H9 (cell line): ENCODE data around the gene ACAP3. TPM values are rescaled to one million over a fixed set of nuclear protein-coding genes. Genes with fewer than 3 reads are reported as not detected.
A peak's percentile ranks its signal among the peaks of the same experiment; 100 is the strongest.

Experiments used
- DNase-seq: peaks from one replicate; pipeline ENCODE4 v3.0.0-alpha.2; 2017
- H2AFZ ChIP-seq: one replicate; pipeline ENCODE4 v1.6.1; 2013; ENCODE audit warnings: mild to moderate bottlenecking, low read length, control low read depth, moderate library complexity
- H2AK5ac ChIP-seq: 2 replicates; pipeline ENCODE4 v1.6.1; 2013; ENCODE audit warnings: low read length, control low read depth, mixed read lengths; ENCODE audit not compliant: insufficient read length
- H2BK120ac ChIP-seq: one replicate; pipeline ENCODE4 v1.6.1; 2013; ENCODE audit warnings: low read depth, mild to moderate bottlenecking, low read length, control low read depth, inconsistent platforms; ENCODE audit not compliant: poor library complexity, severe bottlenecking
- H2BK12ac ChIP-seq: 2 replicates; pipeline ENCODE4 v1.6.1; 2013; ENCODE audit warnings: low read length, control low read depth, mixed read lengths, low read depth; ENCODE audit not compliant: insufficient read length
- H2BK15ac ChIP-seq: 2 replicates; pipeline ENCODE4 v1.6.1; 2013; ENCODE audit warnings: low read depth, low read length, control low read depth
- H2BK20ac ChIP-seq: one replicate; pipeline ENCODE4 v1.6.1; 2013; ENCODE audit warnings: low read depth, mild to moderate bottlenecking, low read length, control low read depth, inconsistent platforms; ENCODE audit not compliant: poor library complexity, severe bottlenecking
- H2BK5ac ChIP-seq: 2 replicates; pipeline ENCODE4 v1.6.1; 2013; ENCODE audit warnings: low read length, control low read depth, mixed read lengths; ENCODE audit not compliant: insufficient read length
- H3K14ac ChIP-seq: 2 replicates; pipeline ENCODE4 v1.6.1; 2013; ENCODE audit warnings: low read length, control low read depth; ENCODE audit not compliant: insufficient read depth
- H3K18ac ChIP-seq: 2 replicates; pipeline ENCODE4 v1.6.1; 2013; ENCODE audit warnings: low read depth, mild to moderate bottlenecking, mixed read lengths, low read length, control low read depth; ENCODE audit not compliant: insufficient read length
- H3K23ac ChIP-seq: 2 replicates; pipeline ENCODE4 v1.6.1; 2013; ENCODE audit warnings: low read length, control low read depth, mixed read lengths, low read depth; ENCODE audit not compliant: insufficient read length
- H3K23me2 ChIP-seq: 2 replicates; pipeline ENCODE4 v1.6.1; 2013; ENCODE audit warnings: low read depth, mild to moderate bottlenecking, mixed read lengths, low read length, control low read depth; ENCODE audit not compliant: insufficient read length, poor library complexity, severe bottlenecking
- H3K27ac ChIP-seq: 2 replicates; pipeline ENCODE4 v1.5.1; 2013; ENCODE audit warnings: low read length, control low read depth, mixed read lengths, low read depth; ENCODE audit not compliant: insufficient read length
- H3K27me3 ChIP-seq: 2 replicates; pipeline ENCODE4 v1.6.1; 2013; ENCODE audit warnings: low read length, control low read depth, inconsistent platforms; ENCODE audit not compliant: insufficient read depth
- H3K4ac ChIP-seq: 2 replicates; pipeline ENCODE4 v1.6.1; 2013; ENCODE audit warnings: low read depth, mild to moderate bottlenecking, control low read depth, inconsistent platforms, low read length, moderate library complexity
- H3K4me1 ChIP-seq: 2 replicates; pipeline ENCODE4 v1.6.1; 2013; ENCODE audit warnings: low read length, control low read depth, inconsistent platforms; ENCODE audit not compliant: insufficient read depth
- H3K4me2 ChIP-seq: 2 replicates; pipeline ENCODE4 v1.6.1; 2013; ENCODE audit warnings: low read length, control low read depth, mixed read lengths; ENCODE audit not compliant: insufficient read length, insufficient read depth
- H3K56ac ChIP-seq: 2 replicates; pipeline ENCODE4 v1.6.1; 2013; ENCODE audit warnings: low read depth, mild to moderate bottlenecking, mixed read lengths, low read length, control low read depth; ENCODE audit not compliant: insufficient read length
- H3K79me1 ChIP-seq: 2 replicates; pipeline ENCODE4 v1.6.1; 2013; ENCODE audit warnings: low read depth, mild to moderate bottlenecking, moderate library complexity, low read length, control low read depth, inconsistent platforms; ENCODE audit not compliant: insufficient read depth, poor library complexity, severe bottlenecking
- H3K79me2 ChIP-seq: 2 replicates; pipeline ENCODE4 v1.6.1; 2013; ENCODE audit warnings: low read length, control low read depth, inconsistent platforms; ENCODE audit not compliant: insufficient read depth
- H3K9ac ChIP-seq: 2 replicates; pipeline ENCODE4 v1.6.1; 2013; ENCODE audit warnings: low read length, control low read depth, mixed read lengths; ENCODE audit not compliant: insufficient read length; ENCODE audit errors: extremely low read depth
- H3K9me3 ChIP-seq: one replicate; pipeline ENCODE4 v1.6.1; 2013; ENCODE audit warnings: low read depth, low read length, inconsistent platforms; ENCODE audit not compliant: control insufficient read depth
- H3T11ph ChIP-seq: one replicate; pipeline ENCODE4 v1.6.1; 2013; ENCODE audit warnings: mild to moderate bottlenecking, low read length, control low read depth, inconsistent platforms
- H4K20me1 ChIP-seq: one replicate; pipeline ENCODE4 v1.6.1; 2013; ENCODE audit not compliant: control insufficient read depth, insufficient read length, insufficient read depth
- H4K5ac ChIP-seq: 2 replicates; pipeline ENCODE4 v1.6.1; 2013; ENCODE audit warnings: low read depth, mild to moderate bottlenecking, mixed read lengths, low read length, control low read depth; ENCODE audit not compliant: insufficient read length
- H4K8ac ChIP-seq: replicated peaks from 2 replicates; pipeline ENCODE4 v1.6.1; 2013; ENCODE audit warnings: low read length, control low read depth, mixed read lengths, low read depth; ENCODE audit not compliant: insufficient read length
- H4K91ac ChIP-seq: 2 replicates; pipeline ENCODE4 v1.6.1; 2013; ENCODE audit warnings: low read depth, mild to moderate bottlenecking, moderate library complexity, mixed read lengths, low read length, control low read depth; ENCODE audit not compliant: insufficient read length
- H3K27ac Mint-ChIP-seq, 3 experiments: 2 replicates in 2 of 3; 3 replicates in 1 of 3; pipeline ENCODE4 v1.8.0; 2020 to 2021; ENCODE audit warnings: mixed read lengths in 3 of 3, mild to moderate bottlenecking in 1 of 3, moderate library complexity in 1 of 3
- H3K27me3 Mint-ChIP-seq: 2 replicates; pipeline ENCODE4 v1.8.0; 2021; ENCODE audit warnings: low read depth, mild to moderate bottlenecking, moderate library complexity, mixed read lengths
- H3K36me3 Mint-ChIP-seq, 3 experiments: 2 replicates in 2 of 3; 3 replicates in 1 of 3; pipeline ENCODE4 v1.8.0; 2020 to 2021; ENCODE audit warnings: low read depth in 3 of 3, mixed read lengths in 3 of 3; ENCODE audit not compliant: insufficient read depth in 1 of 3
- H3K4me1 Mint-ChIP-seq, 2 experiments: 2 replicates each; pipeline ENCODE4 v1.8.0; 2020; ENCODE audit warnings: mixed read lengths in 2 of 2
- H3K4me3 Mint-ChIP-seq, 2 experiments: 2 replicates in 1 of 2; 3 replicates in 1 of 2; pipeline ENCODE4 v1.8.0; 2020 to 2021; ENCODE audit warnings: mild to moderate bottlenecking in 2 of 2, mixed read lengths in 2 of 2, moderate library complexity in 1 of 2
- H3K9me3 Mint-ChIP-seq, 2 experiments: 2 replicates in 1 of 2; 3 replicates in 1 of 2; pipeline ENCODE4 v1.8.0; 2020; ENCODE audit warnings: mild to moderate bottlenecking in 2 of 2, mixed read lengths in 2 of 2, moderate library complexity in 1 of 2
- WGBS: extraction: QIAGEN DNeasy Blood & Tissue Kit; methylation state at CpG from one replicate; pipeline ENCODE4 v1.1.7; 2013; ENCODE audit warnings: missing lambda C conversion rate, low lambda C conversion rate, mixed read lengths; ENCODE audit not compliant: insufficient read length; ENCODE audit errors: extremely low coverage; 5-methylcytosine and 5-hydroxymethylcytosine counted together
- total RNA-seq: library from RNA; stranded (reverse); gene quantifications from 2 replicates; pipeline ENCODE4 v1.2.1, GENCODE V29; 2021
- TF ChIP-seq, protein P1 (sequence below): fragments of 200-600 bp; sonication (generic); conservative IDR thresholded peaks from 3 replicates; pipeline ENCODE4 v1.8.0; 2021; ENCODE audit warnings: antibody characterized with exemption, mild to moderate bottlenecking

ACAP3 gene
- total RNA-seq, 1 experiment from 2014 or later, result 41.4 TPM

DNA sequence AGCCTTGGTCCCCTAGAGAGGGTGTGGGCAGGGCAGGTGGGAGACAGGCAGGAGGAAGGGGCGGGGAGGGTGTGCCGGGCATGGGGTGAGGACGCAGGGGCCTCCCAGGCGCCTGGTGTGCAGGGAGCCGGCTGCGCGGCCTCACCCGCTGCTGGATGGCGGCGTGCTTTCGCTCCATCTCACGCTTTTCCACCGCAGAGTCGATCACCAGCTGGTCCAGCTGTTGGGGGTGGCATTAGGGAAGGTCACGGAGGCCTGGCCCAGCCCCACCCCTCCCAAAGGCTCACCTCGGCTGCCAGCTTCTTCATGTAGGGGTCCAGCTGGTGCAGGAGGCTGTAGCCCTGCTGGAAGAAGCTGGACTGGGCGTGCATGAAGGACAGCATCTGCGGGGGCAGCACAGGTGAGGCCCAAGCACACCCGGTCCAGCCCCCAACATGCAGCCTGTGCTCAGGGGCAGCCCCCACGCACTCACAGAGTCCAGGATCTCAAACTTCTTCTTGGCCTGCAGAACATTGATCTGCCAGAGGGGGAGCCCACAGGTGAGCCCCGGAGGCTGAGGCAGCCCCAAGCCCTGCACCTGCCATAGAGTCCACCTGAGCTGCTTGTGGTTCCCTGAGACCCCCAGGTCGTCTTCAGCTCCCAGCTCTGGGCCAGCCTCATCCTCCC is 7.9 kb downstream of the ACAP3 start:
- Histone ChIP-seq H3K4ac (no peak overlapping the region), H4K5ac (no peak overlapping the region), H2AK5ac (no peak overlapping the region), H4K8ac (no peak overlapping the region), H3K4me1 (no peaks in the 10 kb centered on the region), H3K9me3 (no peaks in the 10 kb centered on the region), H2BK5ac (no peak overlapping the region), H2BK15ac (no peak overlapping the region), H3K27me3 (no peaks in the 10 kb centered on the region), H3K27ac (no peak overlapping the region), H2BK12ac (no peak overlapping the region), H4K20me1 (no peaks in the 10 kb centered on the region), H2BK120ac (no peak overlapping the region), H3K79me2 (no peaks in the 10 kb centered on the region), H3K56ac (no peak overlapping the region), H3K23me2 (no peaks in the 10 kb centered on the region), H4K91ac (no peak overlapping the region), H2AFZ (no peak overlapping the region), H3K14ac (no peak overlapping the region), H3K18ac (no peak overlapping the region), H3K79me1 (no peaks in the 10 kb centered on the region), H3K9ac (no peak overlapping the region), H2BK20ac (no peak overlapping the region), H3K4me2 (no peak overlapping the region), H3T11ph (no peak overlapping the region), H3K23ac (no peak overlapping the region)
- H3K4me1 Mint-ChIP-seq, result peaks cover 4 to 6% of the 10 kb centered on the region in 2 experiments; a peak in 2 of 4 replicates
- peak; percentile 67 for DNase-seq
- TF ChIP-seq, protein P1, sequence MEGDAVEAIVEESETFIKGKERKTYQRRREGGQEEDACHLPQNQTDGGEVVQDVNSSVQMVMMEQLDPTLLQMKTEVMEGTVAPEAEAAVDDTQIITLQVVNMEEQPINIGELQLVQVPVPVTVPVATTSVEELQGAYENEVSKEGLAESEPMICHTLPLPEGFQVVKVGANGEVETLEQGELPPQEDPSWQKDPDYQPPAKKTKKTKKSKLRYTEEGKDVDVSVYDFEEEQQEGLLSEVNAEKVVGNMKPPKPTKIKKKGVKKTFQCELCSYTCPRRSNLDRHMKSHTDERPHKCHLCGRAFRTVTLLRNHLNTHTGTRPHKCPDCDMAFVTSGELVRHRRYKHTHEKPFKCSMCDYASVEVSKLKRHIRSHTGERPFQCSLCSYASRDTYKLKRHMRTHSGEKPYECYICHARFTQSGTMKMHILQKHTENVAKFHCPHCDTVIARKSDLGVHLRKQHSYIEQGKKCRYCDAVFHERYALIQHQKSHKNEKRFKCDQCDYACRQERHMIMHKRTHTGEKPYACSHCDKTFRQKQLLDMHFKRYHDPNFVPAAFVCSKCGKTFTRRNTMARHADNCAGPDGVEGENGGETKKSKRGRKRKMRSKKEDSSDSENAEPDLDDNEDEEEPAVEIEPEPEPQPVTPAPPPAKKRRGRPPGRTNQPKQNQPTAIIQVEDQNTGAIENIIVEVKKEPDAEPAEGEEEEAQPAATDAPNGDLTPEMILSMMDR, result peak; percentile 60
- H3K4me3 Mint-ChIP-seq, result no peak overlapping the region
- no peak overlapping the region for H3K27ac Mint-ChIP-seq
- H3K27me3 Mint-ChIP-seq, result no peaks in the 10 kb centered on the region
- WGBS, result no CpG with 5 or more reads among the region's 22 CpGs
- no peaks in the 10 kb centered on the region for H3K9me3 Mint-ChIP-seq
- no peaks in the 10 kb centered on the region; a peak in 1 of 7 replicates for H3K36me3 Mint-ChIP-seq
